NCI-H2227 treated with DMSO at 0.1 percent for 48 hours (cell line): ENCODE data around the gene NTN1.

Experiments used
- DNase-seq: peaks from one replicate; lab custom pipeline; 2025; lab: John Stamatoyannopoulos, UW

The NTN1 gene

GRCh38 chr17:9195961-9196670, 174.8 kb downstream of the NTN1 start:
- DNase-seq, result no peak

GRCh38 chr17:9199571-9200551, 178.6 kb downstream of the NTN1 start:
- DNase-seq, result no peak

GRCh38 chr17:9200699-9201359, 179.5 kb downstream of the NTN1 start:
- no peak for DNase-seq

- no peak for DNase-seq
These were observed 181.2 kb downstream of the NTN1 start for GRCh38 chr17:9202532-9202931.

- DNase-seq, result no peak
These were observed 182.6 kb downstream of the NTN1 start for GRCh38 chr17:9203771-9204425.

GRCh38 chr17:9204637-9205329, 183.5 kb downstream of the NTN1 start:
- DNase-seq, result no peak

GRCh38 chr17:9205520-9206409, 184.5 kb downstream of the NTN1 start:
- no peak for DNase-seq

- DNase-seq, result no peak
These were observed 185.0 kb downstream of the NTN1 start for GRCh38 chr17:9206410-9206703.

- no peak for DNase-seq
These were observed 185.5 kb downstream of the NTN1 start for GRCh38 chr17:9206741-9207332.

GRCh38 chr17:9208381-9209105, 187.2 kb downstream of the NTN1 start:
- no peak for DNase-seq

- no peak for DNase-seq
These were observed 188.0 kb downstream of the NTN1 start for GRCh38 chr17:9209347-9209746.

GRCh38 chr17:9209781-9210370, 188.6 kb downstream of the NTN1 start:
- DNase-seq, result no peak

GRCh38 chr17:9211133-9211765, 189.9 kb downstream of the NTN1 start:
- no peak for DNase-seq

GRCh38 chr17:9212376-9213302, 191.3 kb downstream of the NTN1 start:
- no peak for DNase-seq

- no peak for DNase-seq
These were observed 192.0 kb downstream of the NTN1 start for GRCh38 chr17:9213303-9213640.

- DNase-seq, result no peak
These were observed 194.2 kb downstream of the NTN1 start for GRCh38 chr17:9215465-9215864.

GRCh38 chr17:9217151-9218056, 196.1 kb downstream of the NTN1 start:
- no peak for DNase-seq
